Left ventricle myocardium inferior (tissue), 1 donor: ENCODE results near the gene CPA5. TPM values are rescaled to one million over a fixed set of nuclear protein-coding genes. Genes with fewer than 3 reads are reported as not detected.

Experiments
- DNase-seq: peaks from one replicate; pipeline ENCODE4 v3.0.0-alpha.2; 2020
- H3K27ac ChIP-seq: fragments of 200-600 bp; replicated peaks from 2 replicates; pipeline ENCODE4 v1.8.0; 2021
- H3K27me3 ChIP-seq: fragments of 200-600 bp; 2 replicates; pipeline ENCODE4 v1.8.0; 2021; ENCODE audit warnings: low read depth
- H3K36me3 ChIP-seq: fragments of 200-600 bp; 2 replicates; pipeline ENCODE4 v1.8.0; 2021
- H3K4me1 ChIP-seq: fragments of 200-600 bp; 2 replicates; pipeline ENCODE4 v1.8.0; 2021
- H3K4me3 ChIP-seq: fragments of 200-600 bp; 2 replicates; pipeline ENCODE4 v1.8.0; 2021; ENCODE audit warnings: mild to moderate bottlenecking, moderate library complexity
- H3K9me3 ChIP-seq: fragments of 200-600 bp; replicated peaks from 2 replicates; pipeline ENCODE4 v1.8.0; 2021
- intact Hi-C: fragments of 100-400 bp; cut with micrococcal nuclease; formaldehyde crosslinking; loops from one replicate; pipeline ENCODE4 v1.11.0; 2022
- total RNA-seq: library from RNA; stranded (reverse); fragmentation: NEBNext Ultra II Directional; extraction: Animal tissue kit (Norgen Biotek cat#: 25700); gene quantifications from one replicate; pipeline ENCODE4 v1.2.1, GENCODE V29; 2021
- TF ChIP-seq, protein P1 (sequence below): fragments of 200-600 bp; IDR thresholded peaks from 2 replicates; pipeline ENCODE4 v1.8.0; 2021; ENCODE audit warnings: antibody characterized with exemption, mild to moderate bottlenecking, borderline replicate concordance
- donor health status: DM: no; HTN: yes; CAD: no; lungs with severe emphysema.

CPA5 gene
- total RNA-seq, 1 donor from 2014 or later: not detected

DNA sequence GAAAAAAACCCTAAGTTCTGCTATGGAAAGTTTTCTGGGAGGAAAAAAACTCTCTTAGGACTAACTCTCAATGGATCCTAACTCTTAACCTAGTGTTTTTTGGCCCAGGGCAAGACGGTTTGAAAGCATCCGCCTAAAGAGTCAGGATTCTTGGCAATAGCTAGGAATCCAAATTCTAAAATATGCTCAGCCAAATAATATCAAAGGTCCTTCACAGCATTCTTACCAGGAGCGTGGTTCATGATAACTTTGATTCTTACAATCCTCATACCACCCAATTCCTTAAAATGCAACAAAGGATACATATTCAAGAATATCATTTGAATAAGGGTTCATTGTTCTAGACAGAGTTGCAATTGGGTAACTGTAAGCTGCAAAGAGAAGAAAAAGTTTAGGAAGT is 57.0 kb downstream of the CPA5 start:
- intact Hi-C loops: no loop called here
- Histone ChIP-seq H3K4me3 (no peak overlapping the region), H3K4me1 (no peaks in the 10 kb centered on the region), H3K27ac (no peak overlapping the region), H3K27me3 (no peaks in the 10 kb centered on the region), H3K9me3 (no peaks in the 10 kb centered on the region), H3K36me3 (peaks cover 40% of the 10 kb centered on the region)
- no peak for DNase-seq
- TF ChIP-seq, protein P1, sequence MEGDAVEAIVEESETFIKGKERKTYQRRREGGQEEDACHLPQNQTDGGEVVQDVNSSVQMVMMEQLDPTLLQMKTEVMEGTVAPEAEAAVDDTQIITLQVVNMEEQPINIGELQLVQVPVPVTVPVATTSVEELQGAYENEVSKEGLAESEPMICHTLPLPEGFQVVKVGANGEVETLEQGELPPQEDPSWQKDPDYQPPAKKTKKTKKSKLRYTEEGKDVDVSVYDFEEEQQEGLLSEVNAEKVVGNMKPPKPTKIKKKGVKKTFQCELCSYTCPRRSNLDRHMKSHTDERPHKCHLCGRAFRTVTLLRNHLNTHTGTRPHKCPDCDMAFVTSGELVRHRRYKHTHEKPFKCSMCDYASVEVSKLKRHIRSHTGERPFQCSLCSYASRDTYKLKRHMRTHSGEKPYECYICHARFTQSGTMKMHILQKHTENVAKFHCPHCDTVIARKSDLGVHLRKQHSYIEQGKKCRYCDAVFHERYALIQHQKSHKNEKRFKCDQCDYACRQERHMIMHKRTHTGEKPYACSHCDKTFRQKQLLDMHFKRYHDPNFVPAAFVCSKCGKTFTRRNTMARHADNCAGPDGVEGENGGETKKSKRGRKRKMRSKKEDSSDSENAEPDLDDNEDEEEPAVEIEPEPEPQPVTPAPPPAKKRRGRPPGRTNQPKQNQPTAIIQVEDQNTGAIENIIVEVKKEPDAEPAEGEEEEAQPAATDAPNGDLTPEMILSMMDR: no peak

DNA sequence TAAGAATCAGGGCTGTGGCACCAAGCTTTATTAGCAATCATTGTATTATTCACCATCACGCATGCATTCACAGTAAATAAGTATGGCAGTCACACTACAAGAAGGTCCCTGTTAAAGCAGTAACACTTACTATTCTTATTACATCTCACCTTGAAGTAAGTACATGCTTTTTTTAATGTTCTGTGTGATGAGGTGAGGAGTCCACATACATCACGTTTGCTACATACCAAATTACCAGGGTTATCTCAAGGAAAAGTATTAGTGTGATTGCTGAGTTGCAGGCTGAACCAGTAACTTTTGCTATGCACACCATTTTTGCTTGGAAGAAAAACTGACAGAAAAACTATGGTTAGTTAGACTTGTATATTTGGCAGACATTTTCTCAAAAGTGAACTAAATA is 60.4 kb downstream of the CPA5 start:
- Histone ChIP-seq H3K9me3 (no peaks in the 10 kb centered on the region), H3K27ac (no peak overlapping the region), H3K36me3 (peaks cover 22% of the 10 kb centered on the region), H3K4me1 (peaks cover 7% of the 10 kb centered on the region), H3K27me3 (no peaks in the 10 kb centered on the region), H3K4me3 (no peak overlapping the region)
- DNase-seq: no peak
- intact Hi-C loops: no loop called here
- TF ChIP-seq, protein P1: no peak

DNA sequence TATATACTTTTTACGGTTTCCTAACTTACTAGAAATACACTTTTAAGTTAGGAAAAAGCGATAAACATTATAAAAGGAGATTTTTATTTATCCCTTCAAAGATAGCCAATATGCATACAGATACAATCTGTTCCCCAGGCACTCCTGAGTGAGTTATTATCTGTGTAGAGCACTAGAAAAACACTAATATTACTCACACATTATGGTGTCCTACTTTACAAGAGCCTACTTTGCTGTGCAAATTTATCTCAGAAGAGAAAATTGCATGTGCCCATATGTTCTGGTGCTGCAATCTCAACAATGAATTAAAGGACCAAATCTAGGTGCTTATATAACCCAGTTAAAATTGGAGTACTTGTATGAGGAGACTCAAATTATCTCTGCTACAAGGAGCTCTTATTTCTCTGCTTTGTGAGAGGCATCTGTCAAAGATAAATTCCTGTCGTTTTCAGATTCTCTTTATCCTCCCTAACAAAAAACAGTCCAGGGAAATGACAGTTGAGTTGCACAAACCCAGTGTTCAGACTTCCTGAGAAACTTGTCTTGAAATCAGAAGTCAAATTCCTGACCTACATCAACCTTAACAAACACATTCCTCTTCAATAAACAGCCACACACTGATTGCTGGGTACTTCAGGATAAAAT is 64.6 kb downstream of the CPA5 start:
- peaks cover 5% of the 10 kb centered on the region for H3K36me3 ChIP-seq
- intact Hi-C loops: no loop called here
- TF ChIP-seq, protein P1: no peak
- no peaks in the 10 kb centered on the region for H3K9me3 ChIP-seq
- no peak overlapping the region for H3K4me3 ChIP-seq
- peaks cover 7% of the 10 kb centered on the region for H3K4me1 ChIP-seq
- no peak for DNase-seq
- no peak overlapping the region for H3K27ac ChIP-seq
- H3K27me3 ChIP-seq: no peaks in the 10 kb centered on the region

DNA sequence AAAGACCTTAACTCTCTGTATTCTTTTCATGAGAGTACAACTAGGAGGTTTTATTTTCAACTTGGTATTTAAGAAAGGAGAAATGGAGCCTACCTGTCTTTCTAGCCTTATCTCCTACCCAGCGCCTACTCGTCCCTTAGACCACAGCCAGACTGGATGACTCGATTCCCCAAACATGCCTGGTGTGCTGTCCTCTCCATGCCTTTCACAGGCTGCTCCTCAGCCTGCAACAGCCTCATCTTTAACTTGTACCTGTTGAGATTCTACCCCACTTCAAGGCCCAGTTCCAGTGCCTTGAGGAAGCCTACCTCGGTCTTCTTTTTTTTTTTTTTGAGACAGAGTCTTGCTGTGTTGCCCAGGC is 65.1 kb downstream of the CPA5 start:
- Histone ChIP-seq H3K27ac (no peak overlapping the region), H3K4me1 (peaks cover 7% of the 10 kb centered on the region), H3K36me3 (peaks cover under 1% of the 10 kb centered on the region), H3K27me3 (no peaks in the 10 kb centered on the region), H3K9me3 (no peaks in the 10 kb centered on the region), H3K4me3 (no peak overlapping the region)
- TF ChIP-seq, protein P1: no peak
- intact Hi-C loops: no loop called here
- DNase-seq: no peak

DNA sequence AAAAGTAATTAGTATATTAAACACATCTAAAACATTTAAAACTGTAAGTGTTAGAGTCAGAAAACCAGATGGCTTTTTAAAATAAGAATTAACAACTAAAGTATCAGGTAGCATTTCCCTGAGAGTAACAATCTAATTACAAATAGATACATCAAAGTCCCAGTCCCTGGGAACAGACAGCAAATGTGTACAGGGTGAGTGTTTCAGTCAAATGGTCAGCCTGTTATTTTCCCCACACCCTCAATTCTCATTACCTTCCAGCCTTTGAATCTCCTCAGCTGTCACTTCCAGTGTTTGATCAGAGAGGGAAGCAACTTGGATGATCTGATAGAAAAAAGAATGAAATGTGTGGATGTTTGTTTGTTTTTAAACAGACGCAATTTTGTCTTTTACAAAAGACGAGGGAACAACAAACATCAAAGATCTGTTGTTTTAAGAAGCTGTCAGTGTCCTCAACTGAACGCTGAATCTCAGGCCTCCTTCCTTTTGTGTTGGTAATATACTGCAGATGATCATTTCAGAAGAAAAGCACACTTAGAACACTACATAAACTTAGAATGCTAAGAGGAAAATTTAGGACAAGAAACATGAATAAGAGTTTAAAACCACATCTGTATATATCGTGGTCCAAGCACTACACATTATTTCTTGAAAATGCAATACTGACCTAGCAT is 66.4 kb downstream of the CPA5 start:
- DNase-seq: no peak
- H3K27me3 ChIP-seq: no peaks in the 10 kb centered on the region
- intact Hi-C loops: no loop called here
- H3K4me1 ChIP-seq: peaks cover 7% of the 10 kb centered on the region
- H3K4me3 ChIP-seq: no peak overlapping the region
- TF ChIP-seq, protein P1: no peak
- H3K9me3 ChIP-seq: no peaks in the 10 kb centered on the region
- H3K36me3 ChIP-seq: no peaks in the 10 kb centered on the region
- no peak overlapping the region for H3K27ac ChIP-seq
